K562 (cell line): ENCODE measurements around the gene BCAS1. TPM values are rescaled to one million over a fixed set of nuclear protein-coding genes. Genes with fewer than 3 reads are reported as not detected.

Experiments used
- ATAC-seq: fragments of 200-7000 bp; cut with Tn5 transposase; 3 replicates; pipeline ENCODE4 v1.9.1; 2020; ENCODE audit warnings: moderate library complexity
- BruUV-seq: library from RNA; stranded (reverse); fragments of 400-500 nt; replicated peaks from 2 replicates; lab custom pipeline; 2021; lab: Mats Ljungman, UMichigan
- CTCF ChIA-PET: fragments of 300-600 bp; formaldehyde crosslinking; extraction: SDS; loops from one replicate; lab custom pipeline; 2021; ENCODE audit warnings: low intra/inter-chr PET ratio; lab: Yijun Ruan, JAX
- POLR2A ChIA-PET: fragments of 300-600, 350-650 bp; sonication (Branson Sonifier 250); formaldehyde crosslinking; extraction: SDS; loops from one replicate; lab custom pipeline; 2021; ENCODE audit warnings: antibody characterized with exemption, inconsistent platforms; lab: Yijun Ruan, JAX
- DNase-seq, 4 experiments: peaks; one replicate each; pipeline versions ENCODE4 v3.0.0 to v3.0.0-alpha.2; 2011 to 2018; ENCODE audit warnings: low spot score in 3 of 4, mixed read lengths in 3 of 4; ENCODE audit errors: extremely low read depth in 1 of 4
- FAIRE-seq: peaks from 2 replicates; lab custom pipeline; 2011; peaks lifted over from hg19 to GRCh38; lab: Jason Lieb, UNC
- H2AFZ ChIP-seq: 2 replicates; pipeline ENCODE4 v1.6.0; 2011; ENCODE audit warnings: low read depth, low read length, control low read depth, inconsistent platforms
- H3K27ac ChIP-seq: fragments of 200-600 bp; 3 replicates; pipeline ENCODE4 v1.8.0; 2011; ENCODE audit warnings: low read depth, mild to moderate bottlenecking, control low read depth, inconsistent platforms, low read length, moderate library complexity, mixed read lengths; ENCODE audit errors: extremely low read depth
- H3K27me3 ChIP-seq, 2 experiments: fragments of 300-600 bp in 1 of 2; 2 replicates in 1 of 2; 3 replicates in 1 of 2; pipeline versions ENCODE4 v1.6.0 to v1.8.0; 2011; ENCODE audit warnings: inconsistent platforms in 2 of 2, low read length in 2 of 2, mild to moderate bottlenecking in 1 of 2, mixed read lengths in 1 of 2, moderate library complexity in 1 of 2; ENCODE audit not compliant: control insufficient read depth in 2 of 2, insufficient read depth in 2 of 2
- H3K36me3 ChIP-seq: fragments of 300-600 bp; 3 replicates; pipeline ENCODE4 v1.8.0; 2011; ENCODE audit warnings: mild to moderate bottlenecking, low read length, inconsistent platforms; ENCODE audit not compliant: control insufficient read depth, insufficient read depth
- H3K4me1 ChIP-seq, 2 experiments: fragments of 200-600 bp in 1 of 2; replicated peaks in 1 of 2; 2 replicates in 1 of 2; 3 replicates in 1 of 2; pipeline versions ENCODE4 v1.5.1 to v1.8.0; 2011; ENCODE audit warnings: inconsistent platforms in 2 of 2, low read length in 2 of 2, mild to moderate bottlenecking in 1 of 2, mixed read lengths in 1 of 2, moderate library complexity in 1 of 2; ENCODE audit not compliant: control insufficient read depth in 2 of 2, insufficient read depth in 2 of 2
- H3K4me2 ChIP-seq: 2 replicates; pipeline ENCODE4 v1.6.1; 2011; ENCODE audit warnings: low read length, control low read depth, inconsistent platforms, mixed read lengths; ENCODE audit not compliant: insufficient read depth
- H3K4me3 ChIP-seq: fragments of 200-600 bp; sonication (generic), shearing (Covaris generic); 2 replicates; pipeline ENCODE4 v1.5.1; 2016; ENCODE audit warnings: control low read depth, inconsistent platforms
- H3K79me2 ChIP-seq: fragments of 200-600 bp; 3 replicates; pipeline ENCODE4 v1.8.0; 2011; ENCODE audit warnings: low read length, inconsistent platforms; ENCODE audit not compliant: control insufficient read depth, insufficient read depth
- H3K9ac ChIP-seq, 2 experiments: 2 replicates each; pipeline versions ENCODE4 v1.6.0 to v1.6.1; 2011; ENCODE audit warnings: low read depth in 2 of 2, low read length in 2 of 2, control low read depth in 1 of 2, inconsistent platforms in 1 of 2, mild to moderate bottlenecking in 1 of 2, mixed read lengths in 1 of 2; ENCODE audit not compliant: insufficient read depth in 1 of 2
- H3K9me1 ChIP-seq: one replicate; pipeline ENCODE4 v1.6.0; 2011; ENCODE audit warnings: inconsistent platforms, mild to moderate bottlenecking, low read length, moderate library complexity; ENCODE audit not compliant: control insufficient read depth, insufficient read depth
- H3K9me3 ChIP-seq: replicated peaks from 2 replicates; pipeline ENCODE4 v1.5.1; 2011; ENCODE audit warnings: low read depth, low read length, inconsistent platforms; ENCODE audit not compliant: control insufficient read depth, insufficient read depth
- H4K20me1 ChIP-seq: replicated peaks from 2 replicates; pipeline ENCODE4 v1.6.1; 2011; ENCODE audit warnings: low read length, inconsistent platforms, mixed read lengths; ENCODE audit not compliant: control insufficient read depth, insufficient read depth
- CREB5 ChIP-seq: fragments of 250-450 bp; sonication (Bioruptor Pico); IDR thresholded peaks from 2 replicates; pipeline ENCODE4 v1.5.0; 2020; ENCODE audit warnings: mild to moderate bottlenecking
- SRSF3 ChIP-seq: fragments of 200-400 bp; formaldehyde crosslinking; IDR thresholded peaks from 2 replicates; pipeline ENCODE4 v1.6.1; 2016; ENCODE audit warnings: mild to moderate bottlenecking, low read length, moderate library complexity; ENCODE audit not compliant: insufficient read depth
- TARDBP ChIP-seq: fragments of 450-650 bp; IDR thresholded peaks from 2 replicates; pipeline ENCODE4 v1.6.1; 2016
- ZNF134 ChIP-seq: fragments of 250-450 bp; sonication (Bioruptor Pico); conservative IDR thresholded peaks from 2 replicates; pipeline ENCODE4 v1.4.0; 2020
- WGBS: fragments of 100-300 bp; shearing (Covaris generic); methylation state at CpG from one replicate; pipeline ENCODE4 v1.1.6; 2016; ENCODE audit warnings: low coverage, mixed read lengths; ENCODE audit not compliant: insufficient coverage; ENCODE audit errors: missing lambda C conversion rate; 5-methylcytosine and 5-hydroxymethylcytosine counted together
- in situ Hi-C: fragments of 300-500 bp; cut with MboI; formaldehyde crosslinking; loops from 4 replicates; pipeline ENCODE4 v1.15.0; 2018; ENCODE audit warnings: inconsistent platforms, mixed read lengths
- intact Hi-C: fragments of 100-400 bp; cut with micrococcal nuclease; formaldehyde crosslinking; loops from 2 replicates; pipeline ENCODE4 v1.14.2; 2022
- polyA plus RNA-seq, 8 experiments: library from polyadenylated mRNA; depleted of rRNA in 4 of 8; stranded (reverse) in 5 of 8; unstranded in 3 of 8; fragments of >200 nt; fragmentation: Nextera tagmentation in 2 of 8; fragmentation: Illumina TruSeq in 1 of 8; extraction: Ambion mirVana in 2 of 8; extraction: Trizol in 1 of 8; gene quantifications; 2 replicates each; pipeline versions ENCODE4 v1.2.1 to v1.2.3, GENCODE V29; 2011 to 2014; ENCODE audit warnings: inconsistent platforms in 1 of 8, missing spikeins in 1 of 8
- total RNA-seq, 7 experiments: library from RNA; depleted of rRNA in 6 of 7; stranded (reverse); fragments of >200 nt in 6 of 7; fragmentation: Illumina TruSeq in 2 of 7; extraction: Trizol in 2 of 7; gene quantifications; 2 replicates each; pipeline versions ENCODE4 v1.2.1 to v1.2.3, GENCODE V29; 2011 to 2021; ENCODE audit warnings: low replicate concordance in 1 of 7
- TF ChIP-seq, protein P1 (sequence below), 3 experiments: fragments of 200-800 bp in 1 of 3; fragments of 250-450 bp in 1 of 3; fragments of 450-650 bp in 1 of 3; sonication (Bioruptor Pico) in 1 of 3; sonication (Bioruptor generic) in 1 of 3; formaldehyde crosslinking in 1 of 3; IDR thresholded peaks; 2 replicates each; pipeline versions ENCODE4 v1.6.1 to v1.8.0; 2016 to 2022; ENCODE audit warnings: mild to moderate bottlenecking in 2 of 3, missing genetic modification characterization in 2 of 3, missing compliant biosample characterization in 1 of 3, moderate library complexity in 1 of 3

The BCAS1 gene
- total and polyA plus RNA-seq, 9 of the 15 experiments (the other 6 are each of a cell fraction or from before 2014, with no cell fraction given) = 0.18 to 2.3 (median 0.93) TPM

DNA sequence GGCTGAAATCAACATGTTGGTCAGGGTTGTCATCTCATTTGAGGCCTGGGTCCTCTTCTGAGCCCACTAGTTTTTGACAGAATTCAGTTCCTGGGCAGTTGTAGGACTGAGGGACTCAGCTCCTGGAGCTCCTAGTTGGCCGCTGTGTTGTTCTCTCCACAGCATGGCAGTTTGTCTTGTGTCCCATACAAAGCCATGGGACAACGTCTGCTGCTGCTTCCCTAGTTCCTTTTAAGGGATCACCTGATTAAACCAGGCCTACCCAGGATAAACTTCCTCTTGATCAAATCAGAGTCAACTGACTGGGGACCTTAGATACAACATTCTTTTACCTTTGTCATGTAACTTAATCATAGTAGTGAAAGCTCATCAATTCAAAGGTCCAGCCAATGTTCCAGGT lies 141.0 kb downstream of the BCAS1 start:
- ChIA-PET POLR2A (interaction anchor here (2.0 kb wide), 1 partner anchor 12 kb away, joined by 6 read pairs; no protein-coding TSS in a partner anchor), CTCF (no interaction called here)
- Histone ChIP-seq H4K20me1 (no peaks in the 10 kb centered on the region), H3K4me3 (no peak overlapping the region), H3K4me2 (no peak overlapping the region), H3K79me2 (no peaks in the 10 kb centered on the region), H3K9ac (no peak overlapping the region), H3K27ac (no peak overlapping the region), H3K4me1 (peaks cover 0 to 14% of the 10 kb centered on the region in 2 experiments; a peak in 4 of 5 replicates), H3K9me3 (no peaks in the 10 kb centered on the region), H3K36me3 (no peaks in the 10 kb centered on the region), H2AFZ (no peak overlapping the region), H3K27me3 (no peaks in the 10 kb centered on the region), H3K9me1 (no peaks in the 10 kb centered on the region)
- whole genome bisulfite sequencing = 41% methylated on average over 2 of the region's 2 CpGs
- ATAC-seq = no peak
- no peak for DNase-seq
- in situ Hi-C loops (no loop called here), intact Hi-C loops (no loop called here)
- BruUV-seq = no TSS peak
- FAIRE-seq = no peak
- no peak for TF ChIP-seq CREB5 (CRISPR knock-in tag)
- TF ChIP-seq ZNF134 (CRISPR knock-in tag) = peak; percentile 70
- TF ChIP-seq SRSF3 = no peak
- TF ChIP-seq, protein P1, sequence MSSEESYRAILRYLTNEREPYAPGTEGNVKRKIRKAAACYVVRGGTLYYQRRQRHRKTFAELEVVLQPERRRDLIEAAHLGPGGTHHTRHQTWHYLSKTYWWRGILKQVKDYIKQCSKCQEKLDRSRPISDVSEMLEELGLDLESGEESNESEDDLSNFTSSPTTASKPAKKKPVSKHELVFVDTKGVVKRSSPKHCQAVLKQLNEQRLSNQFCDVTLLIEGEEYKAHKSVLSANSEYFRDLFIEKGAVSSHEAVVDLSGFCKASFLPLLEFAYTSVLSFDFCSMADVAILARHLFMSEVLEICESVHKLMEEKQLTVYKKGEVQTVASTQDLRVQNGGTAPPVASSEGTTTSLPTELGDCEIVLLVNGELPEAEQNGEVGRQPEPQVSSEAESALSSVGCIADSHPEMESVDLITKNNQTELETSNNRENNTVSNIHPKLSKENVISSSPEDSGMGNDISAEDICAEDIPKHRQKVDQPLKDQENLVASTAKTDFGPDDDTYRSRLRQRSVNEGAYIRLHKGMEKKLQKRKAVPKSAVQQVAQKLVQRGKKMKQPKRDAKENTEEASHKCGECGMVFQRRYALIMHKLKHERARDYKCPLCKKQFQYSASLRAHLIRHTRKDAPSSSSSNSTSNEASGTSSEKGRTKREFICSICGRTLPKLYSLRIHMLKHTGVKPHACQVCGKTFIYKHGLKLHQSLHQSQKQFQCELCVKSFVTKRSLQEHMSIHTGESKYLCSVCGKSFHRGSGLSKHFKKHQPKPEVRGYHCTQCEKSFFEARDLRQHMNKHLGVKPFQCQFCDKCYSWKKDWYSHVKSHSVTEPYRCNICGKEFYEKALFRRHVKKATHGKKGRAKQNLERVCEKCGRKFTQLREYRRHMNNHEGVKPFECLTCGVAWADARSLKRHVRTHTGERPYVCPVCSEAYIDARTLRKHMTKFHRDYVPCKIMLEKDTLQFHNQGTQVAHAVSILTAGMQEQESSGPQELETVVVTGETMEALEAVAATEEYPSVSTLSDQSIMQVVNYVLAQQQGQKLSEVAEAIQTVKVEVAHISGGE (CRISPR knock-in tag; IDR thresholded peaks at IDR 0.05) = peak in 1 of 3 experiments; percentile 59; a peak in 2 of 6 replicates
- no peak for TF ChIP-seq TARDBP
